HepG2 (cell line): ENCODE results near the gene C1orf74. TPM values are rescaled to one million over a fixed set of nuclear protein-coding genes. Genes with fewer than 3 reads are reported as not detected.

Experiments
- GPN1 ChIP-seq: sonication (generic); formaldehyde crosslinking; IDR thresholded peaks from 2 replicates; pipeline ENCODE4 v1.5.1; 2020; ENCODE audit warnings: missing genetic modification reagents, borderline replicate concordance
- GTF3A ChIP-seq: sonication (generic); formaldehyde crosslinking; conservative IDR thresholded peaks from 2 replicates; pipeline ENCODE4 v1.4.0; 2020; ENCODE audit warnings: mild to moderate bottlenecking, missing genetic modification reagents
- HNRNPUL1 ChIP-seq: fragments of 200-400 bp; formaldehyde crosslinking; IDR thresholded peaks from 2 replicates; pipeline ENCODE4 v1.6.1; 2017; ENCODE audit warnings: low read depth, mild to moderate bottlenecking, low read length, moderate library complexity
- KDM5B ChIP-seq: sonication (generic); formaldehyde crosslinking; IDR thresholded peaks from 2 replicates; pipeline ENCODE4 v1.4.0; 2020; ENCODE audit warnings: missing genetic modification reagents, mild to moderate bottlenecking, borderline replicate concordance
- PHF8 ChIP-seq: sonication (generic); formaldehyde crosslinking; IDR thresholded peaks from 2 replicates; pipeline ENCODE4 v1.5.0; 2020; ENCODE audit warnings: missing genetic modification reagents
- POLR2A ChIP-seq, 2 experiments: IDR thresholded peaks; 2 replicates each; pipeline ENCODE4 v1.6.1; 2011; ENCODE audit warnings: low read depth in 2 of 2, low read length in 2 of 2, mild to moderate bottlenecking in 1 of 2, moderate library complexity in 1 of 2; ENCODE audit not compliant: insufficient read depth in 1 of 2
- RXRA ChIP-seq: sonication (generic); formaldehyde crosslinking; IDR thresholded peaks from 2 replicates; pipeline ENCODE4 v1.5.1; 2020; ENCODE audit warnings: missing genetic modification reagents
- SKI ChIP-seq: fragments of 450-650 bp; IDR thresholded peaks from one replicate; pipeline ENCODE4 v1.6.1; 2018; ENCODE audit warnings: mild to moderate bottlenecking; ENCODE audit not compliant: partially characterized antibody
- SP2 ChIP-seq: sonication (generic); formaldehyde crosslinking; IDR thresholded peaks from 2 replicates; pipeline ENCODE4 v1.5.1; 2020; ENCODE audit warnings: mild to moderate bottlenecking, missing genetic modification reagents
- ZFP36L2 ChIP-seq: sonication (generic); formaldehyde crosslinking; IDR thresholded peaks from 2 replicates; pipeline ENCODE4 v1.4.0; 2020; ENCODE audit warnings: missing genetic modification reagents
- ZFP90 ChIP-seq: sonication (generic); formaldehyde crosslinking; IDR thresholded peaks from 2 replicates; pipeline ENCODE4 v1.8.0; 2022; ENCODE audit warnings: missing genetic modification reagents, mild to moderate bottlenecking, inconsistent platforms, borderline replicate concordance
- ZFX ChIP-seq: sonication (generic); formaldehyde crosslinking; IDR thresholded peaks from 2 replicates; pipeline ENCODE4 v1.4.0; 2020; ENCODE audit warnings: mild to moderate bottlenecking, low read depth, missing genetic modification reagents, moderate library complexity
- ZNF17 ChIP-seq: sonication (generic); formaldehyde crosslinking; IDR thresholded peaks from 2 replicates; pipeline ENCODE4 v1.5.0; 2020; ENCODE audit warnings: mild to moderate bottlenecking, missing genetic modification reagents
- ZNF460 ChIP-seq: sonication (generic); formaldehyde crosslinking; IDR thresholded peaks from 2 replicates; pipeline ENCODE4 v1.5.1; 2020; ENCODE audit warnings: missing genetic modification reagents, mild to moderate bottlenecking, borderline replicate concordance
- ZNF552 ChIP-seq: sonication (generic); formaldehyde crosslinking; IDR thresholded peaks from 2 replicates; pipeline ENCODE4 v1.9.0; 2022; ENCODE audit warnings: missing genetic modification reagents, mild to moderate bottlenecking, borderline replicate concordance
- ZNF7 ChIP-seq: IDR thresholded peaks from 2 replicates; pipeline ENCODE4 v1.6.1; 2016; ENCODE audit warnings: missing biosample characterization, missing genetic modification reagents
- ZNF724P ChIP-seq: sonication (generic); formaldehyde crosslinking; IDR thresholded peaks from 2 replicates; pipeline ENCODE4 v1.8.0; 2022; ENCODE audit warnings: missing genetic modification reagents, borderline replicate concordance
- polyA plus RNA-seq, 8 experiments: library from polyadenylated mRNA; depleted of rRNA in 3 of 8; stranded (reverse) in 7 of 8; unstranded in 1 of 8; fragments of >200 nt; fragmentation: Illumina TruSeq in 4 of 8; extraction: Trizol in 4 of 8; gene quantifications; 2 replicates each; pipeline versions ENCODE4 v1.2.1 to v1.2.3, GENCODE V29; 2011 to 2016; ENCODE audit warnings: low read depth in 4 of 8, missing spikeins in 1 of 8, mixed read lengths in 1 of 8; ENCODE audit not compliant: insufficient read depth in 1 of 8
- total RNA-seq, 5 experiments: library from RNA; depleted of rRNA; stranded (reverse); fragments of >200 nt; fragmentation: Illumina TruSeq; extraction: Trizol; gene quantifications; 2 replicates each; pipeline ENCODE4 v1.2.3, GENCODE V29; 2016; ENCODE audit warnings: low read depth in 1 of 5
- TF ChIP-seq, protein P1 (sequence below): sonication (generic); formaldehyde crosslinking; IDR thresholded peaks from 2 replicates; pipeline ENCODE4 v1.8.1; 2023; ENCODE audit warnings: mild to moderate bottlenecking, moderate library complexity, missing genetic modification reagents
- TF ChIP-seq, protein P2 (sequence below): IDR thresholded peaks from 2 replicates; pipeline ENCODE4 v1.6.1; 2016; ENCODE audit warnings: control low read depth
- TF ChIP-seq, protein P3 (sequence below): sonication (generic); formaldehyde crosslinking; IDR thresholded peaks from 2 replicates; pipeline ENCODE4 v1.4.0; 2020; ENCODE audit warnings: missing genetic modification reagents
- TF ChIP-seq, protein P4 (sequence below): sonication (generic); formaldehyde crosslinking; conservative IDR thresholded peaks from 2 replicates; pipeline ENCODE4 v1.8.0; 2022; ENCODE audit warnings: low read depth, missing genetic modification reagents
- TF ChIP-seq, protein P5 (sequence below): sonication (generic); formaldehyde crosslinking; IDR thresholded peaks from 2 replicates; pipeline ENCODE4 v1.5.0; 2020; ENCODE audit warnings: mild to moderate bottlenecking, missing genetic modification reagents, moderate library complexity

Gene C1orf74
- total and polyA plus RNA-seq, 2 of the 13 experiments (the other 11 are each of a cell fraction or from before 2014, with no cell fraction given), result 0.33 to 0.71 TPM

DNA sequence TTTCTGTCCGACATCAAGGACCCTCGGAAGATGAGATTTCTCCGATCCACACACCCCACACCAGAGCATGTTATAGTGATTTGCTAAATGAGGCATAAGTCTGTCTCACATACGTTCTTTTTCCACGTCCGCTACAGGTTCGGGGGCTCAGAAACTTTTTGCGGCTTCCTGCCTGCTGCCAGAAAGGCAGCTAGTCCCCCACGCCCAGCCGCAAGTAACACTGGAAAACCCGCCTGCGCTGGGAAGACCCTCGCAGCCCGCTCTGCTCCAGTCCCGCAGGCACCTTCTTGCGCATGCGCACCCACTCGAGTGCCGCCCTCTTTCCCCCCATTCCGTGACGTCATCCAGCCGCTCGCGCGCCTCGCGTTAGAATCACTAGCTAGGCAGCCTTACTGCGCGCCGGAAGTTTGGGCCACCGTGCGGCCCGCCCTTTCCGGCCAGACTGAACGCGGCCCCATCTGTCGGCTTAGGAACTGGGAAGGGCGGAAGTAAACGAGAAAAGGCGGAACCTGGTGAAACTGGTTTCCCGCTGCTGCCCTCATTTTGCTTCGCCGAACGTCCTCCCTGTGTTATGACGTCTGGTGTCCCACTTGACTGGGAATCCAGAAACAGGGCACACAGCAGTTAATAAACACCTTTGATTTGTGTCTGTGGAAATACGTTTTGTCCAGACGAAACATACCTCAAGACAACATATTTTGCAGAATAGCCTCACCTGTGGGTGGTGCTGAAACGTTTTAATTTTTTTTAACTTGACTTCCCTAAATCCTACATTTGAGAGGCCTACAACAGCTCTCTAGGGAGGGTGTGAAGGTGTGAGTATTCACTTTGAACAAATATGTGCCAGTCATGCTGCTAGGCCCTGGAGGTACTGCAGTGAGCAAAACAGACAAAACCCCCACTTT, at the start of gene C1orf74 (continued):
- TF ChIP-seq, protein P1, sequence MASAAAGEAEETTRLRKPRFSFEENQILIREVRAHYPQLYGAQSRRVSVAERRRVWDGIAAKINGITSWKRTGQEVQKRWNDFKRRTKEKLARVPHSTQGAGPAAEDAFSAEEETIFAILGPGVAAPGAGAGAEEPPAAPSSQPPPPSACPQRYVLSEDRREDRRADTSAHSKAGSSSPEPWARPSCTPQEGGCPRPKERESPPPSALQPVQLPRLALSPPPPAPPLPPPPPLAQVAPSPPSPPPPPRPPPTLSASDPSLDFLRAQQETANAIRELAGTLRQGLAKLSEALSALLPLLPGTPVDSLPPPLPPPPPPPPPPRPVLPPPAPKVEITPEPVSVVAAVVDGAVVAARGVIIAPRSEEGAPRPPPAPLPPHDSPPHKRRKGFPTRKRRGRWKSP, result no peak
- TF ChIP-seq, protein P2, sequence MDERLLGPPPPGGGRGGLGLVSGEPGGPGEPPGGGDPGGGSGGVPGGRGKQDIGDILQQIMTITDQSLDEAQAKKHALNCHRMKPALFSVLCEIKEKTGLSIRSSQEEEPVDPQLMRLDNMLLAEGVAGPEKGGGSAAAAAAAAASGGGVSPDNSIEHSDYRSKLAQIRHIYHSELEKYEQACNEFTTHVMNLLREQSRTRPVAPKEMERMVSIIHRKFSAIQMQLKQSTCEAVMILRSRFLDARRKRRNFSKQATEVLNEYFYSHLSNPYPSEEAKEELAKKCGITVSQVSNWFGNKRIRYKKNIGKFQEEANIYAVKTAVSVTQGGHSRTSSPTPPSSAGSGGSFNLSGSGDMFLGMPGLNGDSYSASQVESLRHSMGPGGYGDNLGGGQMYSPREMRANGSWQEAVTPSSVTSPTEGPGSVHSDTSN (CRISPR knock-in tag), result no peak
- TF ChIP-seq ZFX (CRISPR knock-in tag) (peak; percentile 31; the same call in 1 of the 2 replicates), PHF8 (CRISPR knock-in tag) (peak; percentile 44), ZFP90 (CRISPR knock-in tag) (0 out of 2 replicates have a peak, but pooled peaks have one; percentile 16), ZNF724P (CRISPR knock-in tag) (no peak), SP2 (CRISPR knock-in tag) (peak; percentile 82), HNRNPUL1 (no peak), GPN1 (CRISPR knock-in tag) (no peak), ZNF552 (no peak), POLR2A (IDR thresholded peaks at IDR 0.05; ENCODE audit: insufficient read depth in 1 of 2, low read depth in 2 of 2, low read length in 2 of 2) (peak; percentile 47 to 83; a peak in 3 of 4 replicates), ZNF7 (CRISPR knock-in tag) (no peak), ZNF17 (CRISPR knock-in tag) (0 out of 2 replicates have a peak, but pooled peaks have one; percentile 33), GTF3A (CRISPR knock-in tag) (no peak), SKI (no peak), KDM5B (CRISPR knock-in tag) (no peak), ZNF460 (no peak), ZFP36L2 (CRISPR knock-in tag) (no peak), RXRA (CRISPR knock-in tag) (peak; percentile 16; the same call in 1 of the 2 replicates)
- TF ChIP-seq, protein P3, sequence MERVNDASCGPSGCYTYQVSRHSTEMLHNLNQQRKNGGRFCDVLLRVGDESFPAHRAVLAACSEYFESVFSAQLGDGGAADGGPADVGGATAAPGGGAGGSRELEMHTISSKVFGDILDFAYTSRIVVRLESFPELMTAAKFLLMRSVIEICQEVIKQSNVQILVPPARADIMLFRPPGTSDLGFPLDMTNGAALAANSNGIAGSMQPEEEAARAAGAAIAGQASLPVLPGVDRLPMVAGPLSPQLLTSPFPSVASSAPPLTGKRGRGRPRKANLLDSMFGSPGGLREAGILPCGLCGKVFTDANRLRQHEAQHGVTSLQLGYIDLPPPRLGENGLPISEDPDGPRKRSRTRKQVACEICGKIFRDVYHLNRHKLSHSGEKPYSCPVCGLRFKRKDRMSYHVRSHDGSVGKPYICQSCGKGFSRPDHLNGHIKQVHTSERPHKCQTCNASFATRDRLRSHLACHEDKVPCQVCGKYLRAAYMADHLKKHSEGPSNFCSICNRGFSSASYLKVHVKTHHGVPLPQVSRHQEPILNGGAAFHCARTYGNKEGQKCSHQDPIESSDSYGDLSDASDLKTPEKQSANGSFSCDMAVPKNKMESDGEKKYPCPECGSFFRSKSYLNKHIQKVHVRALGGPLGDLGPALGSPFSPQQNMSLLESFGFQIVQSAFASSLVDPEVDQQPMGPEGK (CRISPR knock-in tag), result peak; percentile 24; the same call in 1 of the 2 replicates
- TF ChIP-seq, protein P4, sequence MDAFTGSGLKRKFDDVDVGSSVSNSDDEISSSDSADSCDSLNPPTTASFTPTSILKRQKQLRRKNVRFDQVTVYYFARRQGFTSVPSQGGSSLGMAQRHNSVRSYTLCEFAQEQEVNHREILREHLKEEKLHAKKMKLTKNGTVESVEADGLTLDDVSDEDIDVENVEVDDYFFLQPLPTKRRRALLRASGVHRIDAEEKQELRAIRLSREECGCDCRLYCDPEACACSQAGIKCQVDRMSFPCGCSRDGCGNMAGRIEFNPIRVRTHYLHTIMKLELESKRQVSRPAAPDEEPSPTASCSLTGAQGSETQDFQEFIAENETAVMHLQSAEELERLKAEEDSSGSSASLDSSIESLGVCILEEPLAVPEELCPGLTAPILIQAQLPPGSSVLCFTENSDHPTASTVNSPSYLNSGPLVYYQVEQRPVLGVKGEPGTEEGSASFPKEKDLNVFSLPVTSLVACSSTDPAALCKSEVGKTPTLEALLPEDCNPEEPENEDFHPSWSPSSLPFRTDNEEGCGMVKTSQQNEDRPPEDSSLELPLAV (CRISPR knock-in tag), result no peak
- TF ChIP-seq, protein P5, sequence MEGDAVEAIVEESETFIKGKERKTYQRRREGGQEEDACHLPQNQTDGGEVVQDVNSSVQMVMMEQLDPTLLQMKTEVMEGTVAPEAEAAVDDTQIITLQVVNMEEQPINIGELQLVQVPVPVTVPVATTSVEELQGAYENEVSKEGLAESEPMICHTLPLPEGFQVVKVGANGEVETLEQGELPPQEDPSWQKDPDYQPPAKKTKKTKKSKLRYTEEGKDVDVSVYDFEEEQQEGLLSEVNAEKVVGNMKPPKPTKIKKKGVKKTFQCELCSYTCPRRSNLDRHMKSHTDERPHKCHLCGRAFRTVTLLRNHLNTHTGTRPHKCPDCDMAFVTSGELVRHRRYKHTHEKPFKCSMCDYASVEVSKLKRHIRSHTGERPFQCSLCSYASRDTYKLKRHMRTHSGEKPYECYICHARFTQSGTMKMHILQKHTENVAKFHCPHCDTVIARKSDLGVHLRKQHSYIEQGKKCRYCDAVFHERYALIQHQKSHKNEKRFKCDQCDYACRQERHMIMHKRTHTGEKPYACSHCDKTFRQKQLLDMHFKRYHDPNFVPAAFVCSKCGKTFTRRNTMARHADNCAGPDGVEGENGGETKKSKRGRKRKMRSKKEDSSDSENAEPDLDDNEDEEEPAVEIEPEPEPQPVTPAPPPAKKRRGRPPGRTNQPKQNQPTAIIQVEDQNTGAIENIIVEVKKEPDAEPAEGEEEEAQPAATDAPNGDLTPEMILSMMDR (CRISPR knock-in tag), result no peak
